ENCODE results near the gene FXYD5.
"Not testable (repeated sequence)": the region's sequence is repeated elsewhere in the genome, so short reads cannot be mapped to it uniquely, and the experiment has no call there.

The FXYD5 gene

GRCh38 chr19:35140962-35141836 lies 13.3 kb upstream of the FXYD5 start:
- H3K9me3 Mint-ChIP-seq: no peaks in the 10 kb centered on the region
- H3K4me1 Mint-ChIP-seq: peaks cover 52% of the 10 kb centered on the region
- no peaks in the 10 kb centered on the region for H3K27me3 Mint-ChIP-seq

GRCh38 chr19:35141837-35142605 lies 12.5 kb upstream of the FXYD5 start:
- no peak for ATAC-seq
- Mint-ChIP-seq H3K4me3 (peak overlapping the region; percentile 81), H3K4me1 (peaks cover 52% of the 10 kb centered on the region), H3K27ac (peak overlapping the region; percentile 53), H3K9me3 (no peaks in the 10 kb centered on the region), H3K27me3 (no peaks in the 10 kb centered on the region), H3K36me3 (no peaks in the 10 kb centered on the region)

More at GRCh38 chr19:35140962-35141836, 13.3 kb upstream of the FXYD5 start:
- Mint-ChIP-seq H3K27ac (peak overlapping the region; percentile 53), H3K36me3 (no peaks in the 10 kb centered on the region), H3K4me3 (peak overlapping the region; percentile 81)
- peak; percentile 87 for ATAC-seq

- Mint-ChIP-seq H3K36me3 (no peaks in the 10 kb centered on the region), H3K9me3 (no peaks in the 10 kb centered on the region), H3K27me3 (no peaks in the 10 kb centered on the region), H3K4me3 (peak overlapping the region; percentile 62), H3K4me1 (peaks cover 45% of the 10 kb centered on the region), H3K27ac (no peak overlapping the region)
- ATAC-seq: peak; percentile 9
Observed at GRCh38 chr19:35142606-35143230, 11.8 kb upstream of the FXYD5 start.

- Mint-ChIP-seq H3K36me3 (no peaks in the 10 kb centered on the region), H3K4me1 (peaks cover 39% of the 10 kb centered on the region), H3K4me3 (peak within 1 kb of the TSS; percentile 70), H3K27me3 (no peaks in the 10 kb centered on the region), H3K27ac (peak within 1 kb of the TSS; percentile 25), H3K9me3 (no peaks in the 10 kb centered on the region)
- ATAC-seq: no peak
Observed at GRCh38 chr19:35143231-35143715, 11.3 kb upstream of the FXYD5 start, which contains the start of gene FXYD7. FXYD7 (plus strand) TSS chr19:35143255; CDS start chr19:35143334, 79 bp downstream.

GRCh38 chr19:35143818-35144217 lies 10.7 kb upstream of the FXYD5 start:
- ATAC-seq: no peak
- no peaks in the 10 kb centered on the region for H3K36me3 Mint-ChIP-seq
- no peaks in the 10 kb centered on the region for H3K9me3 Mint-ChIP-seq
- H3K27me3 Mint-ChIP-seq: no peaks in the 10 kb centered on the region
- H3K27ac Mint-ChIP-seq: peak overlapping the region; percentile 25
- H3K4me1 Mint-ChIP-seq: peaks cover 39% of the 10 kb centered on the region
- no peak overlapping the region for H3K4me3 Mint-ChIP-seq

- Mint-ChIP-seq H3K4me1 (peaks cover 39% of the 10 kb centered on the region), H3K27me3 (no peaks in the 10 kb centered on the region), H3K27ac (peak overlapping the region; percentile 25), H3K36me3 (no peaks in the 10 kb centered on the region), H3K9me3 (no peaks in the 10 kb centered on the region), H3K4me3 (no peak overlapping the region)
- ATAC-seq: no peak
Observed at GRCh38 chr19:35144259-35144599, 10.3 kb upstream of the FXYD5 start.

GRCh38 chr19:35144600-35145436 lies 9.7 kb upstream of the FXYD5 start:
- H3K27ac Mint-ChIP-seq: no peak overlapping the region
- H3K4me3 Mint-ChIP-seq: no peak overlapping the region
- H3K27me3 Mint-ChIP-seq: no peaks in the 10 kb centered on the region
- ATAC-seq: no peak
- H3K9me3 Mint-ChIP-seq: no peaks in the 10 kb centered on the region
- peaks cover 39% of the 10 kb centered on the region for H3K4me1 Mint-ChIP-seq
- H3K36me3 Mint-ChIP-seq: no peaks in the 10 kb centered on the region

- no peaks in the 10 kb centered on the region for H3K27me3 Mint-ChIP-seq
- H3K9me3 Mint-ChIP-seq: no peaks in the 10 kb centered on the region
- H3K27ac Mint-ChIP-seq: peak overlapping the region; percentile 7
- no peak for ATAC-seq
- H3K4me3 Mint-ChIP-seq: no peak overlapping the region
- peaks cover 24% of the 10 kb centered on the region for H3K4me1 Mint-ChIP-seq
- H3K36me3 Mint-ChIP-seq: no peaks in the 10 kb centered on the region
Observed at GRCh38 chr19:35146746-35147459, 7.6 kb upstream of the FXYD5 start.

GRCh38 chr19:35149463-35149862 lies 5.1 kb upstream of the FXYD5 start:
- H3K27ac Mint-ChIP-seq: no peak overlapping the region
- peaks cover 30% of the 10 kb centered on the region for H3K4me1 Mint-ChIP-seq
- no peaks in the 10 kb centered on the region for H3K9me3 Mint-ChIP-seq
- H3K27me3 Mint-ChIP-seq: no peaks in the 10 kb centered on the region
- H3K4me3 Mint-ChIP-seq: no peak overlapping the region
- no peaks in the 10 kb centered on the region for H3K36me3 Mint-ChIP-seq
- ATAC-seq: no peak

- no peaks in the 10 kb centered on the region for H3K9me3 Mint-ChIP-seq
- H3K4me1 Mint-ChIP-seq: peaks cover 32% of the 10 kb centered on the region
- no peaks in the 10 kb centered on the region for H3K27me3 Mint-ChIP-seq
- H3K4me3 Mint-ChIP-seq: no peak overlapping the region
- peak overlapping the region; percentile 10 for H3K27ac Mint-ChIP-seq
- H3K36me3 Mint-ChIP-seq: no peaks in the 10 kb centered on the region
- ATAC-seq: no peak
Observed at GRCh38 chr19:35150445-35150844, 4.1 kb upstream of the FXYD5 start.

GRCh38 chr19:35151273-35152065 lies 3.1 kb upstream of the FXYD5 start:
- Mint-ChIP-seq H3K27ac (no peak overlapping the region), H3K9me3 (no peaks in the 10 kb centered on the region), H3K36me3 (peaks cover 6% of the 10 kb centered on the region), H3K27me3 (no peaks in the 10 kb centered on the region), H3K4me1 (peaks cover 42% of the 10 kb centered on the region), H3K4me3 (no peak overlapping the region)
- ATAC-seq: no peak

- H3K9me3 Mint-ChIP-seq, H3K27me3 Mint-ChIP-seq, ATAC-seq: not testable (repeated sequence)
- peaks cover 48% of the 10 kb centered on the region for H3K4me1 Mint-ChIP-seq
- H3K36me3 Mint-ChIP-seq: peaks cover 16% of the 10 kb centered on the region
- H3K4me3 Mint-ChIP-seq: peak overlapping the region; percentile 99
- peak overlapping the region; percentile 96 for H3K27ac Mint-ChIP-seq
Observed at GRCh38 chr19:35153129-35153522, 1.4 kb upstream of the FXYD5 start.

- peak overlapping the region; percentile 99 for H3K4me3 Mint-ChIP-seq
- no peaks in the 10 kb centered on the region for H3K27me3 Mint-ChIP-seq
- H3K9me3 Mint-ChIP-seq: no peaks in the 10 kb centered on the region
- peaks cover 56% of the 10 kb centered on the region for H3K4me1 Mint-ChIP-seq
- ATAC-seq: peak; percentile 72
- peak overlapping the region; percentile 96 for H3K27ac Mint-ChIP-seq
- peaks cover 23% of the 10 kb centered on the region for H3K36me3 Mint-ChIP-seq
Observed at GRCh38 chr19:35153701-35154524, 622 bp upstream of the FXYD5 start.

Measured in stimulated activated memory B cell treated with anti-CD40 and anti-IgM and Interleukin-4, amounts not matched to agents 10 μg/mL and 1 μg/mL and 100 μg/mL, for 72 hours (primary cell).